Smooth muscle cell (in vitro differentiated cells): Measurements from ENCODE around the gene HOXB7. TPM values are rescaled to one million over a fixed set of nuclear protein-coding genes. Genes with fewer than 3 reads are reported as not detected.

Source experiments
- DNase-seq: peaks from one replicate; lab custom pipeline; 2025; ENCODE audit not compliant: unreplicated experiment; lab: John Stamatoyannopoulos, UW
- H2AFZ ChIP-seq: fragments of 200-600 bp; sonication (generic); 2 replicates; pipeline ENCODE4 v1.6.0; 2016; ENCODE audit warnings: antibody characterized with exemption, low read depth, mild to moderate bottlenecking
- H3F3A ChIP-seq: fragments of 200-600 bp; sonication (generic); 2 replicates; pipeline ENCODE4 v1.6.0; 2017; ENCODE audit warnings: antibody characterized with exemption, low read depth
- H3K27ac ChIP-seq: fragments of 200-600 bp; sonication (generic); 2 replicates; pipeline ENCODE4 v1.5.1; 2016; ENCODE audit warnings: low read depth, mild to moderate bottlenecking
- H3K27me3 ChIP-seq: fragments of 200-600 bp; sonication (generic); 2 replicates; pipeline ENCODE4 v1.6.1; 2016; ENCODE audit warnings: low read depth, mild to moderate bottlenecking
- H3K36me3 ChIP-seq: fragments of 200-600 bp; sonication (generic); 2 replicates; pipeline ENCODE4 v1.5.1; 2016; ENCODE audit warnings: low read depth
- H3K4me1 ChIP-seq: fragments of 200-600 bp; sonication (generic); 2 replicates; pipeline ENCODE4 v1.5.1; 2016; ENCODE audit warnings: low read depth
- H3K4me2 ChIP-seq: fragments of 200-600 bp; sonication (generic); 2 replicates; pipeline ENCODE4 v1.6.0; 2016; ENCODE audit warnings: mild to moderate bottlenecking
- H3K4me3 ChIP-seq: fragments of 200-600 bp; sonication (generic); 2 replicates; pipeline ENCODE4 v1.5.1; 2016; ENCODE audit warnings: mild to moderate bottlenecking
- H3K79me2 ChIP-seq: fragments of 200-600 bp; sonication (generic); 2 replicates; pipeline ENCODE4 v1.6.0; 2016; ENCODE audit warnings: low read depth, mild to moderate bottlenecking
- H3K9ac ChIP-seq: fragments of 200-600 bp; sonication (generic); 2 replicates; pipeline ENCODE4 v1.6.0; 2016; ENCODE audit warnings: low read depth
- H3K9me3 ChIP-seq: fragments of 200-600 bp; sonication (generic); replicated peaks from 2 replicates; pipeline ENCODE4 v1.5.1; 2016; ENCODE audit warnings: low read depth
- H4K20me1 ChIP-seq: fragments of 200-600 bp; sonication (generic); 2 replicates; pipeline ENCODE4 v1.6.0; 2016; ENCODE audit warnings: low read depth
- WGBS: methylation state at CpG from one replicate; pipeline ENCODE4 v1.1.7; 2016; ENCODE audit warnings: low lambda C conversion rate; 5-methylcytosine and 5-hydroxymethylcytosine counted together
- polyA plus RNA-seq: library from polyadenylated mRNA; unstranded; fragments of >200 nt; fragmentation: Nextera tagmentation; extraction: Ambion mirVana; gene quantifications from 2 replicates; pipeline ENCODE4 v1.2.1, GENCODE V29; 2016
- total RNA-seq: library from RNA; depleted of rRNA; stranded (reverse); fragments of >200 nt; gene quantifications from 2 replicates; pipeline ENCODE4 v1.2.3, GENCODE V29; 2014
- TF ChIP-seq, protein P1 (sequence below): fragments of 200-600 bp; sonication (generic); IDR thresholded peaks from 2 replicates; pipeline ENCODE4 v1.5.1; 2017; ENCODE audit warnings: borderline replicate concordance, mild to moderate bottlenecking, antibody characterized with exemption; ENCODE audit not compliant: insufficient read depth, poor library complexity, severe bottlenecking

HOXB7 gene
- total and polyA plus RNA-seq, 2 experiments from 2014 or later: 16.1 to 29.7 TPM

- Histone ChIP-seq H4K20me1 (peaks cover 100% of the 10 kb centered on the region), H3K79me2 (peaks cover 52% of the 10 kb centered on the region), H3K4me2 (no peak overlapping the region), H3F3A (no peaks in the 10 kb centered on the region), H3K27me3 (peaks cover 99% of the 10 kb centered on the region), H3K27ac (no peak overlapping the region), H3K9me3 (no peaks in the 10 kb centered on the region), H3K4me3 (no peak overlapping the region), H3K36me3 (no peaks in the 10 kb centered on the region), H3K9ac (no peak overlapping the region), H2AFZ (no peak overlapping the region), H3K4me1 (peaks cover 10% of the 10 kb centered on the region)
- WGBS: 44% methylated on average over 2 of the region's 2 CpGs
- no peak for DNase-seq
- TF ChIP-seq, protein P1, sequence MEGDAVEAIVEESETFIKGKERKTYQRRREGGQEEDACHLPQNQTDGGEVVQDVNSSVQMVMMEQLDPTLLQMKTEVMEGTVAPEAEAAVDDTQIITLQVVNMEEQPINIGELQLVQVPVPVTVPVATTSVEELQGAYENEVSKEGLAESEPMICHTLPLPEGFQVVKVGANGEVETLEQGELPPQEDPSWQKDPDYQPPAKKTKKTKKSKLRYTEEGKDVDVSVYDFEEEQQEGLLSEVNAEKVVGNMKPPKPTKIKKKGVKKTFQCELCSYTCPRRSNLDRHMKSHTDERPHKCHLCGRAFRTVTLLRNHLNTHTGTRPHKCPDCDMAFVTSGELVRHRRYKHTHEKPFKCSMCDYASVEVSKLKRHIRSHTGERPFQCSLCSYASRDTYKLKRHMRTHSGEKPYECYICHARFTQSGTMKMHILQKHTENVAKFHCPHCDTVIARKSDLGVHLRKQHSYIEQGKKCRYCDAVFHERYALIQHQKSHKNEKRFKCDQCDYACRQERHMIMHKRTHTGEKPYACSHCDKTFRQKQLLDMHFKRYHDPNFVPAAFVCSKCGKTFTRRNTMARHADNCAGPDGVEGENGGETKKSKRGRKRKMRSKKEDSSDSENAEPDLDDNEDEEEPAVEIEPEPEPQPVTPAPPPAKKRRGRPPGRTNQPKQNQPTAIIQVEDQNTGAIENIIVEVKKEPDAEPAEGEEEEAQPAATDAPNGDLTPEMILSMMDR: no peak
Observed at GRCh38 chr17:48566717-48567116, 44.1 kb downstream of the HOXB7 start.

DNA sequence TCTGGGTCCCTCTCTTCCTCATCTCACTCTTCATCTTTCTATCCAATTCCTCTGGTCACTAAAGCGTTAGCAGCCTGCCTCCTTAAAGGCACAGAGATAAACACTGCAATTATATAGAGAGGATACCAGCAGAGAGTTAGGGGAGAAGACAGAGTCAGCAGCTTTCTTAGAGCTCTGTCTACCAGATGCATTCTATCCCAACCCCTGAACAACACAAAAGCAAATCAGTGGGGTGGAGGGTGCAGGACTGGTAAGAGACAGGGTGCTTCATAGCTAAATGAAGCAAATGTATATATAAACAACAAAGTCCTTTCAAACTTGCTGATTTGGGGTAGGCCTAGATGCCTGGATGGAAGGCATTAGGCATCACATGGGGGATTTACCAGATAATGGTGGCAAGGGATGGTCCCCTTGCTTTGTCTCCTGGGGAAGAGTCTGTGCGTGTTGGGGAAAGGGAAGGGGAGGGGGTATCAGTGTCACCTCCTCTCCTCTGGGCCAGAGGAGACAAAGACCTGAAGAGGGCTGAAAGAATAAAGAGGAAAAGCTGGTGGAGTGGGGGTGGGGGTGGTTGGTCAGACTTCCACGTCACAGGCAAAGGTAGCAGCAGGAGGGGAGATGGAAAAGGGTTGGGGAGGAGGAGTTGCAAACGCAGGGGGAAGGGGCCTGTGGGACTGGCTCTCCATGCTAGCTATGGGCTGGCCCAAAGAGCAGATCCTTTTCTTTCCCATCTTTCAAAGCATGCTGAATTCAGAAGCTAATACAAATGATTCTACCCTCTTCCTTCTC is 44.7 kb downstream of the HOXB7 start:
- no peak overlapping the region for H3K27ac ChIP-seq
- H3K9me3 ChIP-seq: no peaks in the 10 kb centered on the region
- DNase-seq: no peak
- TF ChIP-seq, protein P1: no peak
- no peak overlapping the region for H3K4me3 ChIP-seq
- no peaks in the 10 kb centered on the region for H3F3A ChIP-seq
- no peak overlapping the region for H3K4me2 ChIP-seq
- no peak overlapping the region for H2AFZ ChIP-seq
- no peak overlapping the region for H3K9ac ChIP-seq
- H3K79me2 ChIP-seq: peaks cover 52% of the 10 kb centered on the region
- peaks cover 100% of the 10 kb centered on the region for H4K20me1 ChIP-seq
- H3K36me3 ChIP-seq: no peaks in the 10 kb centered on the region
- peaks cover 10% of the 10 kb centered on the region for H3K4me1 ChIP-seq
- H3K27me3 ChIP-seq: peaks cover 94% of the 10 kb centered on the region
- 76% methylated on average over 3 of the region's 4 CpGs for WGBS

DNA sequence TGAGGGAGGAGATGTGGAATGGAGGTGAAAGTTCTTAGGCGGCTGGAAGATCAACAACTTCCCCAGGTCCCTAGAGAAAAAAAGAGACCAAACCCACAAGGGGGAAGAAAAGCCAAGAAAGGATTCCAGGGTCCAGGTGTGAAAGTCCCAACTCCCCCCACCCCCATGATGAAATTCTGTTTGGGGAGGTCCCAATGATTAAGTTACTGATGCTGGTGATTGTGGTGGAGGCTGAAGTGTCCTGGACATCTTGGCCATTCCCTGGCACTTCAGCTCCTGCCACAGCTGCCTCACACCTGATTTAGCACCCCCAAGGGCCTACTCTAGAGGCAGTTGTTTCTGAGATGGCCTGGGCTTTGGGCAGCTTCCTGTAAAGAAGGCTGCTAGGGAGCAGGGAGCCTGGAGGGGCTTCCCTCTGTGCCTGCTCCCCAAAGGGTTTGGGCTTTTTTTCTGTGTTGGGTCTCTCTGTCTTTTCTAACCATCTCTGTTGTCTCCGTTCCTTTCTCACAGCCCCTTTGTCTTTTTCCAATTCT is 45.7 kb downstream of the HOXB7 start:
- Histone ChIP-seq H3K9ac (no peak overlapping the region), H3K4me2 (peak overlapping the region; percentile 89)
- TF ChIP-seq, protein P1: no peak

More for the DNA sequence above, 45.7 kb downstream of the HOXB7 start:
- Histone ChIP-seq H4K20me1 (peaks cover 100% of the 10 kb centered on the region), H2AFZ (no peak overlapping the region), H3K79me2 (peaks cover 45% of the 10 kb centered on the region), H3K36me3 (no peaks in the 10 kb centered on the region), H3K27me3 (peaks cover 92% of the 10 kb centered on the region), H3K27ac (no peak overlapping the region), H3F3A (no peaks in the 10 kb centered on the region), H3K9me3 (no peaks in the 10 kb centered on the region), H3K4me3 (no peak overlapping the region), H3K4me1 (peaks cover 6% of the 10 kb centered on the region)
- DNase-seq: no peak
- 70% methylated on average over 2 of the region's 2 CpGs for WGBS
